NCI-H345 treated with DMSO at 0.1 percent for 48 hours (cell line): Measurements from ENCODE around the gene FBXW8.
A peak's percentile ranks its signal among the peaks of the same experiment; 100 is the strongest.

ENCODE experiments used
- DNase-seq: peaks from one replicate; lab custom pipeline; 2025; ENCODE audit not compliant: unreplicated experiment; lab: John Stamatoyannopoulos, UW

FBXW8 gene

GRCh38 chr12:116910645-116911451, at the start of gene FBXW8:
Gene FBXW8, plus strand, starts transcription at chr12:116910950. Its CDS starts 88 bp downstream, at chr12:116911038.
- peak; percentile 45 for DNase-seq

GRCh38 chr12:116861320-116861719, 49.4 kb upstream of the FBXW8 start:
- no peak for DNase-seq

- DNase-seq = no peak
These were observed 48.6 kb upstream of the FBXW8 start for GRCh38 chr12:116862167-116862566.

GRCh38 chr12:116863275-116863767, 47.4 kb upstream of the FBXW8 start:
- no peak for DNase-seq

GRCh38 chr12:116864371-116865160, 46.2 kb upstream of the FBXW8 start:
- DNase-seq = no peak

- DNase-seq = no peak
These were observed 43.2 kb upstream of the FBXW8 start for GRCh38 chr12:116867523-116867922.

- no peak for DNase-seq
These were observed 40.4 kb upstream of the FBXW8 start for GRCh38 chr12:116870306-116870705.

GRCh38 chr12:116874324-116874995, 36.3 kb upstream of the FBXW8 start:
- DNase-seq = no peak

GRCh38 chr12:116876151-116876869, 34.4 kb upstream of the FBXW8 start:
- DNase-seq = no peak

- DNase-seq = no peak
These were observed 31.9 kb upstream of the FBXW8 start for GRCh38 chr12:116878567-116879508.

- DNase-seq = no peak
These were observed 31.1 kb upstream of the FBXW8 start for GRCh38 chr12:116879509-116880212.

GRCh38 chr12:116880213-116880816, 30.4 kb upstream of the FBXW8 start:
- DNase-seq = no peak

- DNase-seq = peak; percentile 31
These were observed 29.9 kb upstream of the FBXW8 start for GRCh38 chr12:116880817-116881324.

- no peak for DNase-seq
These were observed 29.3 kb upstream of the FBXW8 start, which contains the start of gene HRK for GRCh38 chr12:116881325-116881876. Gene HRK, minus strand, starts transcription at chr12:116881441. Its CDS starts 134 bp downstream, at chr12:116881307.

GRCh38 chr12:116881877-116882507, 28.8 kb upstream of the FBXW8 start:
- DNase-seq = no peak

- DNase-seq = peak; percentile 5
These were observed 28.0 kb upstream of the FBXW8 start for GRCh38 chr12:116882742-116883141.

GRCh38 chr12:116884871-116885270, 25.9 kb upstream of the FBXW8 start:
- no peak for DNase-seq
